ENCODE measurements around the gene RNF183.

DNA sequence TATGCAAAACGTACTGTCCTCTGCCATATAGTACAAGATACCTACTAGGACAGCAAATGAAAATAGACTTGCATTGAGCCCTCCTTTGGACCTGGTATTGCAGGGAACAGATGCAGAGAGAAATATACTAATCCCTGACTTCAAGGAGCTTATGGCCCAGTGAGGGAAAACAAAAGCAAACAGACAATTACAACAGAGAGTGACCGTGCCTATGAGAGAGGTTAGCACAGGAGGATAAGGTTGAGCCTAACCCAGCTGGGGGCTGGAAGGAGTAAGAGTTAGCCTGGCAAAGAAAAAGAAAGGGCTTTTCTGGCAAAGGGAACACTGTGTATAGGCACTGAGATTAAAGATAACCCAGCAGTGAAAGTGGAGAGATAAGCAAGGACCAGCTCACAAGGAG lies 33.3 kb downstream of the RNF183 start:
- no peak for TF ChIP-seq EP300 (conservative IDR thresholded peaks at IDR 0.05; ENCODE audit: poor library complexity, severe bottlenecking)
- TF ChIP-seq, protein P1, sequence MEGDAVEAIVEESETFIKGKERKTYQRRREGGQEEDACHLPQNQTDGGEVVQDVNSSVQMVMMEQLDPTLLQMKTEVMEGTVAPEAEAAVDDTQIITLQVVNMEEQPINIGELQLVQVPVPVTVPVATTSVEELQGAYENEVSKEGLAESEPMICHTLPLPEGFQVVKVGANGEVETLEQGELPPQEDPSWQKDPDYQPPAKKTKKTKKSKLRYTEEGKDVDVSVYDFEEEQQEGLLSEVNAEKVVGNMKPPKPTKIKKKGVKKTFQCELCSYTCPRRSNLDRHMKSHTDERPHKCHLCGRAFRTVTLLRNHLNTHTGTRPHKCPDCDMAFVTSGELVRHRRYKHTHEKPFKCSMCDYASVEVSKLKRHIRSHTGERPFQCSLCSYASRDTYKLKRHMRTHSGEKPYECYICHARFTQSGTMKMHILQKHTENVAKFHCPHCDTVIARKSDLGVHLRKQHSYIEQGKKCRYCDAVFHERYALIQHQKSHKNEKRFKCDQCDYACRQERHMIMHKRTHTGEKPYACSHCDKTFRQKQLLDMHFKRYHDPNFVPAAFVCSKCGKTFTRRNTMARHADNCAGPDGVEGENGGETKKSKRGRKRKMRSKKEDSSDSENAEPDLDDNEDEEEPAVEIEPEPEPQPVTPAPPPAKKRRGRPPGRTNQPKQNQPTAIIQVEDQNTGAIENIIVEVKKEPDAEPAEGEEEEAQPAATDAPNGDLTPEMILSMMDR (IDR thresholded peaks at IDR 0.05; ENCODE audit: poor library complexity, severe bottlenecking) = no peak
- TF ChIP-seq TAF1 (IDR thresholded peaks at IDR 0.05; ENCODE audit: low read depth) = no peak

Data from neural cell (in vitro differentiated cells).